Measurements from ENCODE around the gene HEPACAM.
A peak's percentile ranks its signal among the peaks of the same experiment; 100 is the strongest.

HEPACAM gene

DNA sequence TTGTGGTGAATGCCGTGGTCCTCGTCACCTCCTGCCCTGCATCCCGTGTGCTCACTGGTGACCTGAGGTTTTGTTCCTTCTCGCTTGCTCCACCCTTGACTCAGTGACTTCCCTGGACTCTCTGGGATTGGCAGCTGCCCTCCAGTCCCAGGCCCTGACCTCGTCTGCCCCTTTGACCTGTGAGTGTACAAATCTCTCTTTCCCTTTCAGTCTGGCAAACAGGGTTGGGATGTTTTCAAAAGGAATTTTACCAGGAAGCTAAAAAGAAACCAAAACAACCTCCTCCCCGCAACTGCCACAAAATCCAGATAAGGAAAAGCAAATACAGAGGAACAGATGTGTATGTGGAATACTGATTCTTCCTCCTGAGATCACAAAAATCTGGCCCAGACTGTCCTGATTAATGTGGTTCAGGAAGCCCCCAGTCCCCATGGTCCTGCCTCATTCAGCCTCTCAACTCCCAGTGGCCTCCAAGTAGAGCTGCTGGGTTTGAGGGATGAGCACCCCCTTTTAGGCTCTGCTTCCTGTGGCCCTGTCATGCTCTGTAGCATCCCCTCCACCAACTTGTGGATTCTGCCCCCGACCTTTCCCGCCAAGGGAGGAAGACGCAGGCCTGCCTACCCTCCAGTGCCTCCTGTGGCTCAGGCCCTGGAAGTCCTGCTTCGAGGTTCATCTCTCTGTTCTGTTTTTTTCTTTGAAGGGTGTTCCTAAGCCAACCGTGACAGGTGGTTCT, 53.3 kb downstream of the HEPACAM start:
- H3K4me1 ChIP-seq (ENCODE audit: insufficient read depth, low read length): no peaks in the 10 kb centered on the region
- no peaks in the 10 kb centered on the region for H3K9me3 ChIP-seq (ENCODE audit: low read length)
- no peaks in the 10 kb centered on the region for H3K27me3 ChIP-seq (ENCODE audit: insufficient read depth, low read length)
- no peak overlapping the region for H3K4me3 ChIP-seq (ENCODE audit: low read length)
- H2AFZ ChIP-seq (ENCODE audit: low read depth, low read length): no peak overlapping the region
- H3K36me3 ChIP-seq (ENCODE audit: insufficient read depth, low read length): no peaks in the 10 kb centered on the region

DNA sequence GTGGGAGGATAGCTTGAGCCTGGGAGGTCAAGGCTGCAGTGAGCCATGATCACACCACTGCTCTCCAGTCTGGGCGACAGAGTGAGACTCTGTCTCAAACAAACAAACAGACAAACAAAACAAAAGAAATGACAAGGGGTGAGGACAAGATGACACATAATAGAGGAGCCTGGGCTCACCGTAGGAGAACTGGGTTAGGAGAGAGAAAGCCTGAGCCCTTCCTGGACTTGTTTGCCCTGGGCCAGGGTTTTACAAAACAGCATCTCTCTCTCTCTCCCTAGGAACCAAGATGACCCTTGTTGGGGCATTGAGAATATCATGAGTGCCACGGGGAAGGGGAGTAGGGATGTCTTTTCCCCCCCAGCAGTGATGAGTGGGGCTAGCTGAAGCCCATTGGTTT, 54.9 kb downstream of the HEPACAM start:
- H3K36me3 ChIP-seq (ENCODE audit: insufficient read depth, low read length): no peaks in the 10 kb centered on the region
- no peaks in the 10 kb centered on the region for H3K9me3 ChIP-seq (ENCODE audit: low read length)
- peaks cover 5% of the 10 kb centered on the region for H3K4me1 ChIP-seq (ENCODE audit: insufficient read depth, low read length)

DNA sequence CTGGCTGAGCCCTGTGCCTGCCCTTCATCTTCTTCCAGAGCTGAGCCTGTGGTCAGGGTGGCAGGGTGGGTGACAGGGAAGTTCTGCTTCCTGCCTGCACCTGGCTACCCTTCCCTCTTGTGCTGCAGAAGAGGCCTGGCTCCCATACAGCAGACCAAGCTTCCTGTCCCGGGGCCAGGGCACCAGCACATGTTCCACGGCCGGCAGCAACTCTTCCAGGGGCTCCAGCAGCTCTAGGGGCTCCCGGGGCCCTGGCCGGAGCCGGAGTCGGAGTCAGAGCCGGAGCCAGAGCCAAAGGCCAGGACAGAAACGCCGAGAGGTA, 55.6 kb downstream of the HEPACAM start:
- H3K36me3 ChIP-seq (ENCODE audit: insufficient read depth, low read length): no peaks in the 10 kb centered on the region
- peaks cover 4% of the 10 kb centered on the region for H3K27me3 ChIP-seq (ENCODE audit: insufficient read depth, low read length)
- no peaks in the 10 kb centered on the region for H3K9me3 ChIP-seq (ENCODE audit: low read length)
- H3K4me1 ChIP-seq (ENCODE audit: insufficient read depth, low read length): peaks cover 5% of the 10 kb centered on the region
- H3K4me3 ChIP-seq (ENCODE audit: low read length): no peak overlapping the region
- no peak overlapping the region for H2AFZ ChIP-seq (ENCODE audit: low read depth, low read length)

More for the DNA sequence above, 54.9 kb downstream of the HEPACAM start:
- H3K4me3 ChIP-seq (ENCODE audit: low read length): no peak overlapping the region
- no peak overlapping the region for H2AFZ ChIP-seq (ENCODE audit: low read depth, low read length)
- no peaks in the 10 kb centered on the region for H3K27me3 ChIP-seq (ENCODE audit: insufficient read depth, low read length)

DNA sequence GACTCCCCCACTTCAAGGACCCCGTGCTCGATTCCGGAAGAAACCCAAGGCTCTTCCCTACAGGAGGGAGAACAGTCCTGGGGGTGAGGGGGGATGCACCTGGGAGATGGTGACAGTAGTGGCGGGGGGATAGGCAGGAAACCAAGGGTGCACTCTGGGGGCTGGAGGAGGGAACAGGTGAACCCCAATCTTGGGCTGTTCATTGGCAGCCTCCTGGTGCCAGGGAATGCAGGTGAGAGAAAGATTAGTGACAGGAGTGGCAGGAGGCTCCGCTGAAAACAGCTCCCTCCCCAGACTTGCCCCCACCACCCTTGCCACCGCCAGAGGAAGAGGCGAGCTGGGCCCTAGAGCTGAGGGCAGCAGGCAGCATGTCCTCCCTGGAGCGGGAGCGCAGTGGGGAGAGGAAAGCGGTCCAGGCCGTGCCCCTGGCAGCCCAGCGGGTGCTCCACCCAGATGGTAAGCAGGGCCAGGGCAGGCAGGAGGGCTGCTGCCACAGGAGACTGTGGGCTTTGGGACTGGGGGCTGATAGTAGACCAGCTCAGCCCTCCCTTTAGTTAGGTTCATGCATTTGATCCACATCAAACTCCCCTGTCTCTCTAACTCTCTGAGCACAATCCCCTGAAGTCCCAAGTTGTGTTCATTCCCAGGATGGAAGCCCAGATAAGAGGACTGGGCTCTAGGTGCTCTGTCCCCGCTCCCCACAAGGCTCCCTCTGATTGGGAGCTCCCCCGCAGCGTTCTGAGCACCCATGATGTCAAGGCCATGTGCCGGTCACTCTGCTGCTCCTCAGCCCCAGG, 56.2 kb downstream of the HEPACAM start:
- H3K27me3 ChIP-seq (ENCODE audit: insufficient read depth, low read length): peaks cover 10% of the 10 kb centered on the region
- no peak overlapping the region for H2AFZ ChIP-seq (ENCODE audit: low read depth, low read length)
- H3K36me3 ChIP-seq (ENCODE audit: insufficient read depth, low read length): no peaks in the 10 kb centered on the region
- no peaks in the 10 kb centered on the region for H3K9me3 ChIP-seq (ENCODE audit: low read length)
- H3K4me1 ChIP-seq (ENCODE audit: insufficient read depth, low read length): peaks cover 5% of the 10 kb centered on the region
- no peak overlapping the region for H3K4me3 ChIP-seq (ENCODE audit: low read length)

DNA sequence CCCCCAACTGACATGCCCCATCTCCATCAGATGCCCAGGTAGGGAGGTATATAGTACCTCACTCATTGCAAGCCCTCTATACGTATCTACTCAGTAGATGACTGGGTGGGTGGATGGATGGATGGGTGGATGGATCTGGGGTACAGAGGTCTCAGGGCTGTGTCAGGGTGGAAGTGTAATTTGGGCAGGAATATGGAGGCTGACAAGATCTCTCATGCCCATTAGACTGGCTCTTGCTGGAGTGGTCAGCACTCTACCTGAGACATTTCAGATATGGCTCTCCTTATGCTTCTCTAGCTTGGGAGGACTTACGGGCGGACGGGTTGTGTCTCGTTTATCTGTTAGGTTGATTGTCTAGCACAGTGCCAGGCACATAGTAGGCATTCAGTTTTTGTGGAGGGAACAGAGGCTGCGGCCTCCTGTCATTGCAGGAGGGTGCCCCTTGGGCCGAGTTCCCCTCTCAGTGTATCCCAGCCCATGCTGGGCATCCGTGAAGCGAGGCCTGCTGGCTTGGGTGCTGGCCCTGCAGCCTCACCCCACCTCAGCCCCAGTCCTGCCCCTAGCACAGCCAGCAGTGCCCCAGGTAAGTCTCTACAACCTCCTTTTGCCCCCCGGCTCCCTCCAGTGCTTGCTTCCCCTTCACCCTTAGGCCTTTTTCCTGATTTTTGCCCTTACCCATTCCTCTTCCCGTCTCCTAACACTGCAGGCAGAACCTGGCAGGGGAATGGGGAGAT, 56.9 kb downstream of the HEPACAM start:
- Histone ChIP-seq H3K36me3 (ENCODE audit: insufficient read depth, low read length) (no peaks in the 10 kb centered on the region), H3K4me3 (ENCODE audit: low read length) (no peak overlapping the region), H2AFZ (ENCODE audit: low read depth, low read length) (no peak overlapping the region), H3K4me1 (ENCODE audit: insufficient read depth, low read length) (peaks cover 5% of the 10 kb centered on the region), H3K27me3 (ENCODE audit: insufficient read depth, low read length) (peaks cover 17% of the 10 kb centered on the region), H3K9me3 (ENCODE audit: low read length) (no peaks in the 10 kb centered on the region)

DNA sequence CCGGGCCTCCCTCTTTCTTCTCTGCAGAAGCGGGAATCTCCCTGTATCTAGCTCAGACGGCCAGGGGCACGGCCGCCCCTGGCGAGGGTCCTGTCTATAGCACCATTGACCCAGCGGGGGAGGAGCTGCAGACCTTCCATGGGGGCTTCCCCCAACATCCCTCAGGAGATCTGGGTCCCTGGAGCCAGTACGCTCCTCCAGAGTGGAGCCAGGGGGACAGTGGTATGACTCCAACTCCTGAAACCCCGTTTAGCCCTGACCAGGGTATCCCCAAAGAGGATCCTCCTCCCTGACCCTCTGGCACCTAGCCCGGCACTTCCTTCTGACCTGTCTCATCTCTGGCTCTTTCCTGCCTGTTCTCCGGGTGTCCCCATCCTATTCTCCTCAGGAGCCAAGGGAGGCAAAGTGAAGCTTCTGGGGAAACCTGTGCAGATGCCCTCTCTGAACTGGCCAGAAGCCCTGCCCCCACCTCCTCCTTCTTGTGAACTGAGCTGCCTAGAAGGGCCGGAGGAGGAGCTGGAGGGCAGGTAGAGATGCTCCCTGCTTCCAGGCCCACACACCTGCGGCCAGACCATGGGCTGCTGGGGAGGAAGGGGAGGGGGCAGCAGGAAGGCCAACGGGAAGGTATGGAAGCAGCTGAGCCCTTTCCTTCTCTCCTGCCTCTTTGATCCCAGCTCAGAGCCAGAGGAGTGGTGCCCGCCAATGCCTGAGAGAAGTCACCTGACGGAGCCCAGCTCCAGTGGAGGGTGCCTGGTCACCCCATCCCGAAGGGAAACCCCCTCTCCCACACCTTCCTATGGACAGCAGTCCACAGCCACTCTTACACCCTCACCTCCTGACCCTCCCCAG, 57.7 kb downstream of the HEPACAM start:
- no peak overlapping the region for H3K4me3 ChIP-seq (ENCODE audit: low read length)
- no peaks in the 10 kb centered on the region for H3K36me3 ChIP-seq (ENCODE audit: insufficient read depth, low read length)
- peaks cover 5% of the 10 kb centered on the region for H3K4me1 ChIP-seq (ENCODE audit: insufficient read depth, low read length)
- H3K27me3 ChIP-seq (ENCODE audit: insufficient read depth, low read length): peaks cover 24% of the 10 kb centered on the region
- H3K9me3 ChIP-seq (ENCODE audit: low read length): no peaks in the 10 kb centered on the region
- H2AFZ ChIP-seq (ENCODE audit: low read depth, low read length): no peak overlapping the region

DNA sequence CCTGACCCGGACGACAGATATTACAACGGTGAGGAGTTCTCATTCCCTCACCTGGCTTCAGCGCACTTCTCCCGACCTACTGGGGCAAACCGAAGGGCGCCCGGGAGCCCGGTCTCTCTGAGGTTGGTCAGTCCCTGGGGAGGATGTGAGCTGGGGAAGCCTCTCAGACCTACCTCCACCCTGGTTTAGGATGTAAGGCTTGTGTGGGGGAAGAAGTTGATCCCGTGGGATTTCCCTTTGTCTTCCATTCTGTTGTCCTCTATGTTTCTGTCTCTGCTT, 58.3 kb downstream of the HEPACAM start:
- Histone ChIP-seq H3K27me3 (ENCODE audit: insufficient read depth, low read length) (peaks cover 29% of the 10 kb centered on the region), H3K36me3 (ENCODE audit: insufficient read depth, low read length) (no peaks in the 10 kb centered on the region), H2AFZ (ENCODE audit: low read depth, low read length) (no peak overlapping the region), H3K4me1 (ENCODE audit: insufficient read depth, low read length) (peaks cover 5% of the 10 kb centered on the region), H3K9me3 (ENCODE audit: low read length) (no peaks in the 10 kb centered on the region), H3K4me3 (ENCODE audit: low read length) (peak overlapping the region; percentile 70)

DNA sequence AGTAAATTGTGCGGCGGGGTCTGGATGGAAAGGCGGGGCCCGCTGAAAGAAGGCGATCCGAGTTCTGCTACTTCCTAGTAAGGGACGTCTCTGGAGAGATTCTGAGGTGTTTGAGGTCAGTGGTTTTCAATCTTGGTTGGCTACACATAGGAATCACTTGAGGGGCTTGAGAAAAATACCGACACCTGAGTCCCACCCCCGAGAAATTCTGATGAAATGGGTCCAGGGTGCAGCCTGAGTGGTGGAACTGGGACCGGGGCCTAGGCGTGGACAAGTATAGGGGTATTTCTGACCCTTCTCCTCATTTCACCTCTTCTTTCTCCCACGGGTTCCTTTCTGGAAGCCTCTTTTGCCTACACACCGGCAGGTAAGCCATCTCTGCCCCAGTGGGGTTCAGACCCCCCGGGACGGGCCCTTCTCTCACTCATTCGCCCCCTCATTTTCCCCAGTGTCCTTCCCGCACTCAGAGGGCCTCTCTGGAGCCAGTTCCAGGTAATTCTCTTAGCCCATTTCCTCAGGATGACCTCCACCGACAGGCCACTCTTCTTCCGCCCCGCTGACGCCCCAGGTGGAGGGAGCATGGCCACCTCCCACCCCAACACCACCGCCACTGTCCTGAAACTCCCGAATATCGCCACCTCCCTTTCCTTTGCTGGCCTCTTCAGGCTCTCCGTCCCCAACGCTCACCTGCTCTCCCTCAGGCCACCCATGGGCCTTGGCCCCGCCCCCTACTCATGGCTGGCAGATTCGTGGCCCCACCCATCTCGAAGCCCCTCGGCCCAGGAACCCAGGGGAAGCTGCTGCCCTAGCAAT, 58.8 kb downstream of the HEPACAM start:
- peaks cover 5% of the 10 kb centered on the region for H3K4me1 ChIP-seq (ENCODE audit: insufficient read depth, low read length)
- no peaks in the 10 kb centered on the region for H3K9me3 ChIP-seq (ENCODE audit: low read length)
- peak overlapping the region; percentile 70 for H3K4me3 ChIP-seq (ENCODE audit: low read length)
- H2AFZ ChIP-seq (ENCODE audit: low read depth, low read length): peak overlapping the region; percentile 82
- no peaks in the 10 kb centered on the region for H3K36me3 ChIP-seq (ENCODE audit: insufficient read depth, low read length)
- H3K27me3 ChIP-seq (ENCODE audit: insufficient read depth, low read length): peaks cover 34% of the 10 kb centered on the region

DNA sequence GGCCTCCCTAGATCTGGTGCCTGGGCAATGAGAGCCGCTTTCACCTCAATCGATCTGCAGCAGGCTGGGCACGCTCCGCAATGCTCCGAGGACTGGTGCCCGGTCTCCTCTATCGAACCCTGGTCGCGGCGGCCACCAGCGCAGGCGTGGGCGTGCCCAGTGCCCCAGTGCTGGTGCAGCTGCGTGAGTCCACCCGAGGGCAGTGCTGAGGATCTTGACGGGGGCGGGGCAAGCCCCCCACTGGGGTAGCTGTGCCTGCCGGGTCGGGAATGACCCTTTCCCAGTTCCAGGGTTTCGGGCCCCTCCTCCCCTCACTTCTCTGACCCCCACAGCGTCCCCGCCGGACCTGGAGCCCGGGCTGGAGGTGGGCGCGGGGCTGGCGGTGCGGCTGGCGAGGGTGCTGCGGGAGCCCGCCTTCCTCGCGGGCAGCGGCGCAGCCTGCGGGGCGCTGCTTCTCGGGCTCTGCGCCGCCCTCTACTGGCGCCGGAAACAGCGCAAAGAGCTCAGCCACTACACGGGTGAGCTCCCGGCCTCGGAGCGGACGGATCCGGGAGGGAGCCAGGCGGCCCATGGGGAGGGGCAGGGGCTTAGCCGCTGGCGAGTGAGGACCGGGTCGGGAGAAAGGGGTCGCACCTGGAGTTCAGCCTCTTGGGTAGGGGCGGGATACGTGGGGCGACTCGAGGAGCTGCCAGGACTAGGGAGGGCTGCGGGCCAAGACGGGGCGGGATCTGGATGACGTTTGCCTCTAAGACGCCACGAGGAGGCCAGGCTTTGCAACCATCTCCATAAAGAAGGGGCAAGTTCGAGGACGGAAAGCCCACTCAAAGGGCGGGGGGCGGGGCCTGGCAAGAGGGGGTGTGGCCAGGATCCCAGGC, 59.7 kb downstream of the HEPACAM start:
- H3K9me3 ChIP-seq (ENCODE audit: low read length): no peaks in the 10 kb centered on the region
- peak overlapping the region; percentile 82 for H2AFZ ChIP-seq (ENCODE audit: low read depth, low read length)
- no peaks in the 10 kb centered on the region for H3K36me3 ChIP-seq (ENCODE audit: insufficient read depth, low read length)
- peaks cover 43% of the 10 kb centered on the region for H3K27me3 ChIP-seq (ENCODE audit: insufficient read depth, low read length)
- peak overlapping the region; percentile 70 for H3K4me3 ChIP-seq (ENCODE audit: low read length)
- peaks cover 5% of the 10 kb centered on the region for H3K4me1 ChIP-seq (ENCODE audit: insufficient read depth, low read length)

DNA sequence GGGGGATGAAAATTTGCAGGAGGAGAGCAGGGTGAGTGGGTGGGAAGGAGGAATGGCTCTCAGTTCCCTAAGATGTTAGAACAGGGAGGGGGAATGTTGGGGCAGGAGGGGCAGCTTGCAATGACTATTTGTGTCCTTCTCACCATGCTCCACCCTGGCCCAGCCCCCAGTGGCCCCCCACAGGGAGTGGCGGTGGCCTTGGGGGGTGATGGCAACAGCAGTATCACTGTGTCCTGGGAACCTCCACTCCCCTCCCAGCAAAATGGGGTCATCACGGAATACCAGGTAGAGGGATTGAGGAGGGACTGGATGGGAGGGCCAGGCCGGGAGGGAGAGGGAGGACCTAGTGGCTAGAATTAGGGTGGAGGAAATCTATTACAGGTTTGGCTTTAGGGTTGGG, 60.4 kb downstream of the HEPACAM start:
- Histone ChIP-seq H3K9me3 (ENCODE audit: low read length) (no peaks in the 10 kb centered on the region), H3K27me3 (ENCODE audit: insufficient read depth, low read length) (peaks cover 50% of the 10 kb centered on the region), H3K4me1 (ENCODE audit: insufficient read depth, low read length) (peaks cover 5% of the 10 kb centered on the region), H2AFZ (ENCODE audit: low read depth, low read length) (peak overlapping the region; percentile 82), H3K4me3 (ENCODE audit: low read length) (peak overlapping the region; percentile 70), H3K36me3 (ENCODE audit: insufficient read depth, low read length) (no peaks in the 10 kb centered on the region)

DNA sequence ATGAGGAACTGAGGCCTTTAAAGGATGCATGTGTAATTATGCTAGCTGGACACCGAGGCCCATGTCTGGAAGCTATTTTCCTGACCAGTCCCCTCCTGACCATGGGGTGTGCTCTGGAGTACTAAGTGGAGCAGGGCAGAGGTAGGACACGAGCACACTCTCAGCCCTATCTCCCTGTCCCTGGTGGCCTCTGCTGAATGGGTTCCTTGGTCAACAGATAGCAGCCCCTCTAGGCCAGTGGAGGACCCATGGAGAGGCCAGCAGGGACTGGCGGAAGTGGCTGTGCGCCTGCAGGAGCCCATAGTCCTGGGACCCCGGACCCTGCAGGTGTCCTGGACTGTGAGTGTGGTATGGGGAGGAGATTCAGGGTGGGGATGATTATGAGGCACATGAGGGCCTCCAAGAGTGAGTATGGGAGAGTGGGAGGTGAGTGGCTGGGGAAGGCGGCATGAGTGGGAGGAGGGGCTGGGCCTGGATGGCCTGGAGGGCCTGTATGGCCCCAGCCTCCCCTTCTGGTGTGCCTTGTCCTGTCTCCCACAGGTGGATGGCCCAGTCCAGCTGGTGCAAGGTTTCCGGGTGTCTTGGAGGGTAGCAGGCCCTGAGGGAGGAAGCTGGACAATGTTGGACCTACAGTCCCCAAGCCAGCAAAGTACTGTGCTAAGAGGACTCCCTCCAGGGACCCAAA, 61.1 kb downstream of the HEPACAM start:
- Histone ChIP-seq H3K27me3 (ENCODE audit: insufficient read depth, low read length) (peaks cover 57% of the 10 kb centered on the region), H2AFZ (ENCODE audit: low read depth, low read length) (no peak overlapping the region), H3K9me3 (ENCODE audit: low read length) (no peaks in the 10 kb centered on the region), H3K36me3 (ENCODE audit: insufficient read depth, low read length) (no peaks in the 10 kb centered on the region), H3K4me3 (ENCODE audit: low read length) (no peak overlapping the region), H3K4me1 (ENCODE audit: insufficient read depth, low read length) (peaks cover 5% of the 10 kb centered on the region)

Data from neuron (in vitro differentiated cells).